IPS-15b (cell line): Measurements from ENCODE around the gene CHAD.
"Not testable (repeated sequence)": the region's sequence is repeated elsewhere in the genome, so short reads cannot be mapped to it uniquely, and the experiment has no call there.

Experiments used
- H3K27me3 ChIP-seq: one replicate; pipeline ENCODE4 v1.6.1; 2013; ENCODE audit warnings: low read length; ENCODE audit not compliant: control insufficient read depth, insufficient read depth
- H3K36me3 ChIP-seq: one replicate; pipeline ENCODE4 v1.6.1; 2013; ENCODE audit warnings: low read length; ENCODE audit not compliant: control insufficient read depth, insufficient read depth
- H3K4me1 ChIP-seq: one replicate; pipeline ENCODE4 v1.6.1; 2013; ENCODE audit warnings: mild to moderate bottlenecking, low read length; ENCODE audit not compliant: control insufficient read depth, insufficient read depth
- H3K4me3 ChIP-seq: one replicate; pipeline ENCODE4 v1.5.1; 2013; ENCODE audit warnings: low read depth, low read length
- H3K9ac ChIP-seq: one replicate; pipeline ENCODE4 v1.6.1; 2013; ENCODE audit warnings: low read depth, mild to moderate bottlenecking, low read length
- H3K9me3 ChIP-seq: one replicate; pipeline ENCODE4 v1.6.1; 2013; ENCODE audit warnings: mild to moderate bottlenecking, low read length; ENCODE audit not compliant: control insufficient read depth, insufficient read depth

Gene CHAD

DNA sequence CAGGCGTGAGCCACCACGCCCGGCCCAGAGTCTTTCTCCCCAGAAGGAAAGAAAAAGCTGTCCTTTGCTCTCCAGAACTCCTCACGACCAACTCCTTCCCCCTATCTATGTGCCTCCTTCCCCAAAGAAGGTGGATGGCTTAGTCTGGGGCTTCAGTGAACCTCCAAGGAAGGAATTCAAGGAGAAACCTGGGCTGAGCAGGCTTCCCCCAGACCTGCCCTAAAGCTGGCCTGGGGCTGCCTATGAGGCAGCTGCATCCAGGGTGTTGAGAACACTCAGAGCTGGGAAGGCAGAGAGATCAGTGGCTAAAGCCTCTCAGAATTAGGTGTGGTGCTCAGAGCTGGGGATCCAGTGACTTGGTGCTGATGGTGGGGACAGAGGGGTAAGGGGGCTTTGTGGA is 38.9 kb downstream of the CHAD start:
- peaks cover 7% of the 10 kb centered on the region for H3K27me3 ChIP-seq
- H3K9ac ChIP-seq, result no peak overlapping the region
- H3K9me3 ChIP-seq, result no peaks in the 10 kb centered on the region
- no peaks in the 10 kb centered on the region for H3K36me3 ChIP-seq
- peaks cover 8% of the 10 kb centered on the region for H3K4me1 ChIP-seq
- H3K4me3 ChIP-seq, result no peak overlapping the region

DNA sequence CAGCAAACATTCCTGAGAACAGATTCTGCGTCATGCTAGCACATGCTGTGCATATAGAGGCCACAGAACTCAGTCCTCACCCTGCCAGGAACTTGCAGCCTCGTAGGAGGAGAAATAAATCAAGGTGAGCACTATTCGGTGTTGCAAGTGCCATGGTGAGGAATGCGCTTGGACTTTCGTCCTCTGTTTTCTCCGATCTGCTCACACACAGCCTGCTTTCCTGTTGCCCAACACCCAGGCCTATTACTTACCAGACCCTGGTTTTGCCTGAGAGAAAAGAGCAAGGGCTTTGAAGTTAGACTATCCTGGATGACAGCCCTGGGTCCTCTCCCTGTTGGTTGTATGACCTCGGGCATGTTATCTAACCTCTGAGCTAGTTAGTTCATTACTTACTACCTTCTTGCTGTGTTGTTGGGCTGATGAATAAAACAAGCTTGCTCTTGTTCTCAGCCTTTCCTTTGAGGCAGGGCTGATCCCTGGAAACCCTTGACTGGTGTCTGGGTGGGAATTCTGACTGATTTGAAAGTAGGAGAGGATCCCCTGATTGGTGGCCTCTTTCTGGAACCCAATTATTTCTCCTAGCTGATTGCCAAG is 39.8 kb downstream of the CHAD start:
- peaks cover 11% of the 10 kb centered on the region for H3K27me3 ChIP-seq
- H3K4me1 ChIP-seq, result peaks cover 8% of the 10 kb centered on the region
- H3K9ac ChIP-seq, result no peak overlapping the region
- no peaks in the 10 kb centered on the region for H3K36me3 ChIP-seq
- no peaks in the 10 kb centered on the region for H3K9me3 ChIP-seq
- no peak overlapping the region for H3K4me3 ChIP-seq

DNA sequence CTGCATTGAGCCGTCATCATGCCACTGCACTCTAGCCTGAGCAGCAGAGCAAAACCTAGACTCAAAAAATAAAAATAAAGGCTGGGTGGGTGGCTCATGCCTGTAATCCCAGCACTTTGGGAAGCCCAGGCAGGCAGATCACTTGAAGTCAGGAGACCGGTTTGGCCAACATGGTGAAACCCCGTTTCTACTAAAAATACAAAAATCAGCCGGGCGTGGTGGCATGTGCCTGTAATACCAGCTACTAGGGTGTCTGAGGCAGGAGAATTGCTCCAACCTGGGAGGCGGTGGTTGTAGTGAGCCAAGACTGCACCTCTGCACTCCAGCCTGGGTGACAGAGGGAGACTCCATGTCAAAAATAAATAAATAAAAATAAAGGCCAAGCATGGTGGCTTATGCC is 40.6 kb downstream of the CHAD start:
- H3K4me3 ChIP-seq, H3K4me1 ChIP-seq, H3K9ac ChIP-seq, H3K9me3 ChIP-seq, H3K36me3 ChIP-seq: not testable (repeated sequence)
- H3K27me3 ChIP-seq, result peaks cover 11% of the 10 kb centered on the region

DNA sequence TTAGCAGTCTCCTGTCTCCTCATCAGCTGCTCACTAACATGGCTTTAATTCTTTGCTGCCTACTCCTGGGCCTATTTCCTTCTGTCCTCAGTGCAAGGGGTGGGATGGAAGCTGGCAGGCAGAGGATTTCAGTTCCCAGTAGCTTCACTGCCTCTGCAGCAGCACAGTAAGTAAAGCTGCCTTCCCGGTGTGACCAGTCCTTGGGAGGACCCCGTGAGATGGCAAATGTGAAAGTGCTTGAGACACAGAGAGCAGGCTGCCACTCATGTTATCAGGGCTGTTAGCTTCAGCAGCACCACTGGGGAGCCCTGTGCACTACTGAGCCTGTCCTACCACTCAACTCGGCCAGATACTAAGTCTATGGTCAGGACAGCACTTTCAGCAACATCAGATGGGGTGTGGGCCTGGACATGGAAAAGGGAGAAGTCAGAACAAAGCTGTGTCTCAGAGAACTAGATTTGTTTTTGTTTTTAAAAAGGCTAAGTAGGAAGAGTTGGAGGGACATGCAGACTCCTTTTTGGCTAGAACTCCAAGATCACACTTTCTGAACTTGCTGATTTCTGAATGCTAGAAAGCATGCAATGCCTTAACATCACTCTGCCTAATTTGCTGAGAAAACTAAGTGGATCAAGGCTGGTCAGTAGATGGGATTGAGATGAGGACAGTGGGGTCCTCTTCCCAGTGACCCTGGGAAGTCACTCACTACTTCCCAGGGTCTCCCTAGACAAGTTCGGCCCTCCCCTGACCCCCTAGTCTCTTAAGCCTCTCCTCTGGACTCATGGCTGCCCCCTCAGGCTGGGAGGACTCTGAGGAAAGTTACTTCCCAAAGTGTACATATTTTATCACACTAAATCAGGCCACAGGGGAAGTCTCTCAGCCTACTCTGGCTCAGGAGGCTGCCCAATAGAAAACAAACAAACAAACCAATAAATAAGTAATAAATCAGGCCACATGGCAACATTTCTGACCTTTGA is 41.6 kb downstream of the CHAD start:
- Histone ChIP-seq H3K9me3 (no peaks in the 10 kb centered on the region), H3K36me3 (no peaks in the 10 kb centered on the region), H3K4me3 (peak overlapping the region; percentile 72), H3K9ac (peak overlapping the region; percentile 57), H3K4me1 (peaks cover 8% of the 10 kb centered on the region), H3K27me3 (peaks cover 11% of the 10 kb centered on the region)

DNA sequence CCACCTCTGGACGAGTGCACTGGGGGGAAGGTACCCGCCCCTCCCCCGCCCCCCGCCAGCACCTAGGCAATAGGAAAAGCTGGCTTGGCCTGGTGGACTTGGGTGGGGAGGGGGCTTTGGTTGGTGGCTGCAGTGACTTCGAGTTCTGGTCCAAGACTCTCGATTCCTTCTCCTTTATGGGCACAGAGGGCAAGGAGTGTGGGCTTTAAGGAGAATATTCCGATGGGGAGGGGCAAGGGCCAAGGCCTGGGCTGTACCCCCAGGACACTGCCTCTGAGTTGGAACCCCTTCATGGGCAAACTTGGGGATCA is 42.3 kb downstream of the CHAD start:
- Histone ChIP-seq H3K4me1 (peaks cover 8% of the 10 kb centered on the region), H3K36me3 (no peaks in the 10 kb centered on the region), H3K9ac (peak overlapping the region; percentile 57), H3K9me3 (no peaks in the 10 kb centered on the region), H3K27me3 (peaks cover 11% of the 10 kb centered on the region), H3K4me3 (peak overlapping the region; percentile 72)

DNA sequence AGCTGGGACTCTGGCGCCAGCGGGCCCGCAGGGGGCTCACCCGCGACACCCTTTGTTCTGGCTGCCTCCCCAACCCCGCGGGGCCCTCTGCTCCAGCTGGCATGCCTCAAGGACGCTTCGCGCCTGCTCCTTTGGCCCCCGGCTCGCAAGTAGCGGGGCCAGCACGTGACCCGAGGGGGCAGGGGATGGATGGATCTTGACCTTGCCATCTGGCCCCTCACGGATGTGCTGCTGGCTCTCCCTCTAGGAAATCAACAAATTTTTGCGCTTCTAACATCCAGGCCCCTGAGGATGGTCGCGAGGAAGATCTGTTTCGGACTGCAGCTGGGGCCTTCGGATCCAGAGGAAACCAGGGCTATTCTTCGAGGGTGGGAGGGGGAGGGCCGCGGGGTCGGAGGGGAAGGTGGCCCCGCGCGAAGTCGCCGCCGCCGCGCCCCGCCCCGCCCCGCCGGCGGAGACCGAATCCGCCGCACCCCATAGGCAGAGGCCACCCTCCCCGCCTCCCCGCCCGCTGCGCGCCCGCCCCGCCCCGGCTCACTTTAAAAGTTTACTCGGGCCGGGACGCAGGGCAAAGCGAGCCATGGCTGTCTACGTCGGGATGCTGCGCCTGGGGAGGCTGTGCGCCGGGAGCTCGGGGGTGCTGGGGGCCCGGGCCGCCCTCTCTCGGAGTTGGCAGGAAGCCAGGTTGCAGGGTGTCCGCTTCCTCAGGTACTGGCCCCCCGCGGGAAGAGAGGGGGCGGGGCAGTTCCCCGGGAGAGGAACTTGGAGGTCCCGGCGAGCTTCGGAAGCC is 42.8 kb downstream of the CHAD start, which contains the start of gene ACSF2:
ACSF2 (plus strand) TSS at position 537 of the 790 bp plus-strand sequence; CDS start at position 581, 44 bp downstream.
- peak within 1 kb of the TSS; percentile 57 for H3K9ac ChIP-seq
- H3K4me1 ChIP-seq, result peaks cover 6% of the 10 kb centered on the region

DNA sequence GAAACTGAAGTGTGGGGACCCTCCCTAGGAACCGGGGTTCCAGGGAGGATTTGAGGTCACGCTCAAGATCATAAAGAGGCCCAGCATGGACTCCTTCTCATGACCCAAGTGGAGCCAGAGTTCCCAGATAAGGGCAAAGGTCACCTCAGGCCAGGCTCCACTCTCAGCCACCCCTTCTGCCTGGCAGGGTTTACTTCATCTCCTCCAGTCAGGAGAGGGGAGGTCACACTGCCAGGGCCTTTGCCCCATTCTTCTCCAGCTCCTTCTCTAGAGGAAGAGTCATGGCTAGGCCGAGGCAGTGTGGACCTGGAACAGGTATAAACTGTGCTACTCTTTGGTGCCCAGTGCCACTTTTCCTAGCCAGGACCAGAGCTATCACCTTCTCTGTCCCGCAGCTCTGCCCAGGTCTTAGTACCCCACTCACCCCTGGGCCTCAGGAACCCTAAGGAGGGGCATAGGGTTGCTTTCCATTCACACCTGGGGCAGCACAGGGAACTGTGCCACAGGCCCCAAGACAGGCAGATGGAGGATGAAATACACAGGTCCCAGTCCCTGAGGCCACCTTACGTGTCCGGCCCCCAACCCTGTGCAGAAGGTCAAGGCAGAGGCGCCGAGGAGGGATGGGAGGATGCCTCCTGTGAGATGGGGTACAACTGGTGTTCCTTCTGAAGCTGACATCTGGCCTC is 43.5 kb downstream of the CHAD start:
- H3K27me3 ChIP-seq, result peaks cover 11% of the 10 kb centered on the region
- no peak overlapping the region for H3K9ac ChIP-seq
- H3K4me3 ChIP-seq, result peak overlapping the region; percentile 58
- H3K9me3 ChIP-seq, result no peaks in the 10 kb centered on the region
- no peaks in the 10 kb centered on the region for H3K36me3 ChIP-seq
- H3K4me1 ChIP-seq, result peaks cover 5% of the 10 kb centered on the region

More for the DNA sequence above, 42.8 kb downstream of the CHAD start, which contains the start of gene ACSF2:
- Histone ChIP-seq H3K36me3 (no peaks in the 10 kb centered on the region), H3K27me3 (peaks cover 11% of the 10 kb centered on the region), H3K4me3 (peak within 1 kb of the TSS; percentile 72), H3K9me3 (no peaks in the 10 kb centered on the region)

DNA sequence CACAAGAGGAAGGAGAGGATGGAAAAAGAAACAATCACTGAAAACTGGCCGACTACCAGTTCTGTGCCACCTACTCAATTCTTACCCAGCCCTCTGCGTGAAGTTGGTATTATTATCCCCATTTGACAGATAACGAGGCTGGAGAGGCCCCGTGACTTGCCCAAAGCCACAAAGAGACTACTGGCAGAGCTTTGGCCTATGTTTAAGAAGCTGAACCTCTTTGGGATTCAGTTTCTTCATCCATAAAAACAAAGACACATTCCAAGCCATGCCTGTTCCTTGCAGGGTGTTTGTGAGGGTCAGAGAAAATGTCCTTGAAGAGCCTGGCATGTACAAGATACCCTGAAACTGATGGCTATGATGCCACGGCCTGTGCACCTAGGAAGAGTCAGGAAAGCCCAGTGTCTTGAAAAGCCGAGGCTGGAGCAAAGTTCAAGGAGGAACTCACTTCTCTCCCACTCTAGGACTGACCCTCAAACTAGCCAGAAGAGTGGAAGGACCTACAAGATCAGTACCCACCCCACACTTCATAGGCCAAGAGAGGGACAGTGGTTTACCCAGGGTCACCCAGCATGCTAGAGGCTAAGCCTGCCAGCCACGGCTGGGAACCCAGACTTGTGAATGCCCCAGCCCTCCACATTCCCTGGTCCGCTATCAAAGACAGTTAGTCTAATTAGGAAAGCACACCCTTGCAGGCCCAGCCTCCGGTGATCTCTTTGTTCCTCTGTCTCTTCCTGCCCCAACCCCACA is 44.3 kb downstream of the CHAD start:
- H3K9me3 ChIP-seq, result no peaks in the 10 kb centered on the region
- no peaks in the 10 kb centered on the region for H3K36me3 ChIP-seq
- H3K9ac ChIP-seq, result no peak overlapping the region
- H3K4me3 ChIP-seq, result no peak overlapping the region
- H3K4me1 ChIP-seq, result peaks cover 5% of the 10 kb centered on the region
- H3K27me3 ChIP-seq, result peaks cover 11% of the 10 kb centered on the region

DNA sequence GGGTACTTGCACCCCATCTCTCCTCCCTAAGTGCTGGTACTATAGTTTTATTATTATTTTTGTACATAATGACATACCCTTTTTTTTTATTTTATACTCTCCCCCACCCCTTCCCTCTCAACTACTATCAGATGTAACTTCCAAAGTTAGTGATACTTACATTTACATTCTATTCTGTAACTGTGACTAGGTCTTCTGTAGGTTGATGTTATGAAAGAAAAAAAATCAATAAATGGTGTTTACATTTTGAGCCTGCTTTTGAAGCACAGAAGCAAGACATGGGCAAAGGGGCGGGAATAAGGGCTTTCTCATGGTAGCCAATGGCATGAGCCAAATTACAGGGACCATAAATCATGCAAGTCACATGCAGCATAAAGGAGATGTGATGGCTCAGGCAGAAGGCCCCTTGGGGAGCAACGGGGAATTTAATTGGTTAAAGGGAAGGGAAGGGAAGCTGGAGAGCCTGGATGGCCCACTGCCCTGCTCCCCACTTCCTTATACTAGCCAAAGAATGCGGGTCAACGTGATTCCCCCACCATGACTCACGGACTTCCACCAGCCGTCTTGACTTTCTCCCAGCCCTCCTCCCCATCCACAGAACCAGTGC is 45.0 kb downstream of the CHAD start:
- Histone ChIP-seq H3K4me1 (peaks cover 5% of the 10 kb centered on the region), H3K36me3 (no peaks in the 10 kb centered on the region), H3K4me3 (no peak overlapping the region)

DNA sequence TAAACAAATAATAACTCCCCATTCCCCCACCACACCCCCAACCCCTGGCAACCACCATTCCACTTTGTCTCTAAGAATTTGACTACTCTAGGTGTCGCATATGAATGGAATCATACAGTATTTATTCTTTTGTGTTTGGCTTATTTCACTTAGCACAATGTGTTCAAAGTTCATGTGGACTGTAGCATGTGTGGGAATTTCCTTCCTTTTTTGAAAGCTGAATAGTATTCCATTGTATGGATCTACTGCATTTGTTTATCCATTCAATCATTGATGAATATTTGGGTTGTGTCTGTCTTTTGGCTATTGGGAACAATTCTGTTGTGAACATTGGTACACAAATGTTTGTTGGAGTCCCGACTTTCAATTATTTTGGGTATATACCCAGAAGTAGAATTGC is 45.9 kb downstream of the CHAD start:
- peaks cover 11% of the 10 kb centered on the region for H3K27me3 ChIP-seq
- H3K9ac ChIP-seq, result no peak overlapping the region
- H3K4me1 ChIP-seq, result peaks cover 5% of the 10 kb centered on the region
- no peaks in the 10 kb centered on the region for H3K36me3 ChIP-seq
- H3K4me3 ChIP-seq, result no peak overlapping the region
- H3K9me3 ChIP-seq, result no peaks in the 10 kb centered on the region

More for the DNA sequence above, 45.0 kb downstream of the CHAD start:
- Histone ChIP-seq H3K27me3 (peaks cover 11% of the 10 kb centered on the region), H3K9ac (no peak overlapping the region), H3K9me3 (no peaks in the 10 kb centered on the region)
